ENCODE measurements around the gene NME5.
A peak's percentile ranks its signal among the peaks of the same experiment; 100 is the strongest.
"Not testable (repeated sequence)": the region's sequence is repeated elsewhere in the genome, so short reads cannot be mapped to it uniquely, and the experiment has no call there.

Gene NME5

GRCh38 chr5:138138949-138139780, at the start of gene NME5:
Gene NME5, minus strand, starts transcription at chr5:138139428. Its CDS starts 648 bp downstream, at chr5:138138780.
- DNase-seq (ENCODE audit: low read depth, low spot score), result peak; percentile 22

- no peak for DNase-seq (ENCODE audit: low read depth, low spot score)
Observed at GRCh38 chr5:138188626-138189025, 49.4 kb upstream of the NME5 start.

GRCh38 chr5:138186002-138186447, 46.8 kb upstream of the NME5 start:
- DNase-seq (ENCODE audit: low read depth, low spot score), result no peak

- DNase-seq (ENCODE audit: low read depth, low spot score), result no peak
Observed at GRCh38 chr5:138182808-138183207, 43.6 kb upstream of the NME5 start.

GRCh38 chr5:138180841-138181240, 41.6 kb upstream of the NME5 start:
- no peak for DNase-seq (ENCODE audit: low read depth, low spot score)

- DNase-seq (ENCODE audit: low read depth, low spot score), result peak; percentile 38
Observed at GRCh38 chr5:138180183-138180782, 41.1 kb upstream of the NME5 start.

- no peak for DNase-seq (ENCODE audit: low read depth, low spot score)
Observed at GRCh38 chr5:138179277-138179857, 40.1 kb upstream of the NME5 start.

GRCh38 chr5:138178516-138179276, 39.5 kb upstream of the NME5 start, which contains the start of the genes BRD8 and KIF20A:
Gene BRD8, minus strand, starts transcription at chr5:138178630. Its CDS starts 16 bp downstream, at chr5:138178614.
Gene KIF20A, plus strand, starts transcription at chr5:138179112. Its CDS starts 569 bp downstream, at chr5:138179681.
- DNase-seq (ENCODE audit: low read depth, low spot score), result peak; percentile 89

GRCh38 chr5:138177941-138178515, 38.8 kb upstream of the NME5 start:
- no peak for DNase-seq (ENCODE audit: low read depth, low spot score)

GRCh38 chr5:138170299-138170698, 31.1 kb upstream of the NME5 start:
- no peak for DNase-seq (ENCODE audit: low read depth, low spot score)

GRCh38 chr5:138169124-138169523, 29.9 kb upstream of the NME5 start:
- DNase-seq (ENCODE audit: low read depth, low spot score), result no peak

- no peak for DNase-seq (ENCODE audit: low read depth, low spot score)
Observed at GRCh38 chr5:138163721-138164120, 24.5 kb upstream of the NME5 start.

GRCh38 chr5:138160706-138161105, 21.5 kb upstream of the NME5 start:
- DNase-seq (ENCODE audit: low read depth, low spot score), result no peak

GRCh38 chr5:138159666-138160065, 20.4 kb upstream of the NME5 start:
- DNase-seq (ENCODE audit: low read depth, low spot score), result no peak

- no peak for DNase-seq (ENCODE audit: low read depth, low spot score)
Observed at GRCh38 chr5:138157626-138158025, 18.4 kb upstream of the NME5 start.

- not testable (repeated sequence) for DNase-seq (ENCODE audit: low read depth, low spot score)
Observed at GRCh38 chr5:138155977-138156376, 16.7 kb upstream of the NME5 start.

- DNase-seq (ENCODE audit: low read depth, low spot score), result no peak
Observed at GRCh38 chr5:138149530-138149929, 10.3 kb upstream of the NME5 start.

- no peak for DNase-seq (ENCODE audit: low read depth, low spot score)
Observed at GRCh38 chr5:138148811-138149210, 9.6 kb upstream of the NME5 start.

- DNase-seq (ENCODE audit: low read depth, low spot score), result not testable (repeated sequence)
Observed at GRCh38 chr5:138143578-138143977, 4.3 kb upstream of the NME5 start.

GRCh38 chr5:138141734-138142133, 2.5 kb upstream of the NME5 start:
- no peak for DNase-seq (ENCODE audit: low read depth, low spot score)

- DNase-seq (ENCODE audit: low read depth, low spot score), result no peak
Observed at GRCh38 chr5:138140268-138140667, 1.0 kb upstream of the NME5 start.

GRCh38 chr5:138139781-138140090, 508 bp upstream of the NME5 start:
- DNase-seq (ENCODE audit: low read depth, low spot score), result no peak
